ENCODE data around the gene SLC25A23. TPM values are rescaled to one million over a fixed set of nuclear protein-coding genes. Genes with fewer than 3 reads are reported as not detected.

The SLC25A23 gene
- total and polyA plus RNA-seq, 3 donors from 2014 or later = 26.9 to 38.5 (median 34.3) TPM

- TF ChIP-seq POLR2A (IDR thresholded peaks at IDR 0.05) = no peak
- peak in 1 of 3 experiments; percentile 11 for TF ChIP-seq CTCF (IDR thresholded peaks at IDR 0.05)
- WGBS, 2 donors = 71 to 73% methylated on average over 19 to 21 of the region's 21 CpGs
These were observed 33.6 kb downstream of the SLC25A23 start for GRCh38 chr19:6425732-6426620.

GRCh38 chr19:6424939-6425731 lies 34.5 kb downstream of the SLC25A23 start:
- peak in 1 of 3 experiments; percentile 1 for TF ChIP-seq CTCF (IDR thresholded peaks at IDR 0.05)
- TF ChIP-seq POLR2A (IDR thresholded peaks at IDR 0.05) = no peak
- intact Hi-C loops (cut with DNase I; ENCODE audit: low total_unique reads) = loop anchor here (5.0 kb wide), 1 partner anchor 33 kb away; the partner anchor contains the start of gene GTF2F1
- WGBS, 2 donors = 2 to 6% methylated on average over 38 to 43 of the region's 43 CpGs
- Histone ChIP-seq H3K4me3 (peak overlapping the region in 1 of 2 donors; percentile 44), H3K9me3 (no peaks in the 10 kb centered on the region), H3K4me1 (peaks cover 16% of the 10 kb centered on the region), H3K27me3 (no peaks in the 10 kb centered on the region), H3K27ac (peak overlapping the region; percentile 53 to 87), H3K36me3 (ENCODE audit: low read depth, missing control alignments) (no peaks in the 10 kb centered on the region)
- DNase-seq = peak; percentile 100

More at GRCh38 chr19:6425732-6426620, 33.6 kb downstream of the SLC25A23 start:
- Histone ChIP-seq H3K4me3 (peak overlapping the region in 1 of 2 donors; percentile 44), H3K36me3 (ENCODE audit: low read depth, missing control alignments) (no peaks in the 10 kb centered on the region), H3K9me3 (no peaks in the 10 kb centered on the region), H3K27ac (peak overlapping the region; percentile 53 to 87), H3K4me1 (peaks cover 16% of the 10 kb centered on the region), H3K27me3 (no peaks in the 10 kb centered on the region)
- no peak for DNase-seq
- intact Hi-C loops (cut with DNase I; ENCODE audit: low total_unique reads) = loop anchor here (5.0 kb wide), 1 partner anchor 34 kb away; the partner anchor contains the start of gene GTF2F1

- intact Hi-C loops (cut with DNase I; ENCODE audit: low total_unique reads) = no loop called here
- DNase-seq = no peak
- no peaks in the 10 kb centered on the region for H3K27me3 ChIP-seq
- no peaks in the 10 kb centered on the region for H3K9me3 ChIP-seq
- H3K4me1 ChIP-seq = peaks cover 16% of the 10 kb centered on the region
- peak within 1 kb of the TSS; percentile 82 to 88 for H3K4me3 ChIP-seq
- H3K27ac ChIP-seq = peak within 1 kb of the TSS; percentile 74 to 87
- WGBS, 2 donors = 0% methylated on average over 6 to 59 of the region's 114 CpGs
- H3K36me3 ChIP-seq (ENCODE audit: low read depth, missing control alignments) = no peaks in the 10 kb centered on the region
- TF ChIP-seq CTCF (IDR thresholded peaks at IDR 0.05) = no peak
- peak; percentile 66 for TF ChIP-seq POLR2A (IDR thresholded peaks at IDR 0.05)
These were observed 35.2 kb downstream of the SLC25A23 start, which contains the start of gene KHSRP for GRCh38 chr19:6424195-6424938. Gene KHSRP (minus strand): TSS chr19:6424811. CDS start chr19:6424701, 110 bp downstream.

GRCh38 chr19:6423499-6424194 lies 35.9 kb downstream of the SLC25A23 start:
- peak overlapping the region; percentile 82 to 88 for H3K4me3 ChIP-seq
- intact Hi-C loops (cut with DNase I; ENCODE audit: low total_unique reads) = no loop called here
- peak; percentile 65 for DNase-seq
- WGBS, 2 donors = 1% methylated on average over 13 to 20 of the region's 20 CpGs
- no peaks in the 10 kb centered on the region for H3K27me3 ChIP-seq
- no peaks in the 10 kb centered on the region for H3K36me3 ChIP-seq (ENCODE audit: low read depth, missing control alignments)
- TF ChIP-seq CTCF (IDR thresholded peaks at IDR 0.05) = no peak
- TF ChIP-seq POLR2A (IDR thresholded peaks at IDR 0.05) = no peak
- H3K27ac ChIP-seq = peak overlapping the region; percentile 73 to 74
- H3K4me1 ChIP-seq = peaks cover 16% of the 10 kb centered on the region
- no peaks in the 10 kb centered on the region for H3K9me3 ChIP-seq
